Psoas muscle (tissue), 8 donors: Measurements from ENCODE around the gene TRIAP1. TPM values are rescaled to one million over a fixed set of nuclear protein-coding genes. Genes with fewer than 3 reads are reported as not detected.
"Not testable (repeated sequence)": the region's sequence is repeated elsewhere in the genome, so short reads cannot be mapped to it uniquely, and the experiment has no call there.

Experiments used
- ATAC-seq, 4 donors: fragments of 200-7000 bp; cut with Tn5 transposase; one replicate each; pipeline ENCODE4 v1.9.1; 2020; ENCODE audit warnings: moderate library complexity in 3 of 4, mild to moderate bottlenecking in 2 of 4
- DNase-seq, 2 donors: peaks; one replicate each; pipeline ENCODE4 v3.0.0-alpha.2; 2020
- H3K27ac ChIP-seq: fragments of 200-600 bp; one replicate; pipeline ENCODE4 v1.8.0; 2022
- H3K27me3 ChIP-seq, 3 donors: fragments of 200-600 bp in 1 of 3; one replicate each; pipeline versions ENCODE4 v1.6.1 to v1.8.0; 2013 to 2022; ENCODE audit warnings: low read length in 2 of 3, mild to moderate bottlenecking in 2 of 3, moderate library complexity in 1 of 3; ENCODE audit not compliant: insufficient read depth in 3 of 3
- H3K36me3 ChIP-seq, 2 donors: fragments of 200-600 bp in 1 of 2; one replicate each; pipeline versions ENCODE4 v1.6.1 to v1.8.0; 2013 to 2022; ENCODE audit warnings: low read depth in 1 of 2, mild to moderate bottlenecking in 1 of 2, moderate library complexity in 1 of 2; ENCODE audit not compliant: insufficient read depth in 1 of 2
- H3K4me1 ChIP-seq: fragments of 200-600 bp; one replicate; pipeline ENCODE4 v1.8.0; 2022
- H3K4me3 ChIP-seq: fragments of 200-600 bp; one replicate; pipeline ENCODE4 v1.8.0; 2022; ENCODE audit warnings: mild to moderate bottlenecking
- H3K9me3 ChIP-seq: fragments of 200-600 bp; one replicate; pipeline ENCODE4 v1.8.0; 2022
- WGBS, 3 donors: extraction: QIAGEN DNeasy Blood & Tissue Kit; methylation state at CpG; one replicate each; pipeline versions ENCODE4 v1.1.6 to v1.1.7; 2013; 5-methylcytosine and 5-hydroxymethylcytosine counted together
- intact Hi-C, 2 donors: fragments of 100-400 bp; cut with DNase I; formaldehyde crosslinking; loops; one replicate each; pipeline versions ENCODE4 v1.11.0 to v1.14.2; 2022
- polyA plus RNA-seq, 3 donors: library from polyadenylated mRNA; stranded (reverse); fragments of 200-250 nt; gene quantifications; one replicate each; pipeline ENCODE4 v1.2.3, GENCODE V29; 2013
- total RNA-seq, 4 donors: library from RNA; stranded (reverse); fragmentation: NEBNext Ultra II Directional in 2 of 4; extraction: Animal tissue kit (Norgen Biotek cat#: 25700) in 2 of 4; gene quantifications; one replicate each; pipeline versions ENCODE4 v1.2.1 to v1.2.4, GENCODE V29; 2021 to 2023
- TF ChIP-seq, protein P1 (sequence below): fragments of 200-600 bp; IDR thresholded peaks from one replicate; pipeline ENCODE4 v1.8.0; 2022; ENCODE audit warnings: antibody characterized with exemption
- donor health status: healthy with polysubstance abuse.
- donor health status: DM: no; HTN: no; CAD: no; lungs with moderate emphysema.
- donor health status: Bipolar disorder and iron deficiency.
- donor health status: healthy.
- donor health status: DM: yes; HTN: yes; CAD: no.
- donor health status: DM: no; HTN: no; CAD: no.
- donor health status: DM: no; HTN: no; CAD: no.
- donor health status: DM: yes; HTN: yes; CAD: no.

Gene TRIAP1
- total and polyA plus RNA-seq, 7 donors, result 24.4 to 111 (median 37.3) TPM

GRCh38 chr12:120460157-120460556 lies 14.0 kb upstream of the TRIAP1 start:
- H3K36me3 ChIP-seq, result peaks cover 27 to 98% of the 10 kb centered on the region in 2 donors
- TF ChIP-seq, protein P1, sequence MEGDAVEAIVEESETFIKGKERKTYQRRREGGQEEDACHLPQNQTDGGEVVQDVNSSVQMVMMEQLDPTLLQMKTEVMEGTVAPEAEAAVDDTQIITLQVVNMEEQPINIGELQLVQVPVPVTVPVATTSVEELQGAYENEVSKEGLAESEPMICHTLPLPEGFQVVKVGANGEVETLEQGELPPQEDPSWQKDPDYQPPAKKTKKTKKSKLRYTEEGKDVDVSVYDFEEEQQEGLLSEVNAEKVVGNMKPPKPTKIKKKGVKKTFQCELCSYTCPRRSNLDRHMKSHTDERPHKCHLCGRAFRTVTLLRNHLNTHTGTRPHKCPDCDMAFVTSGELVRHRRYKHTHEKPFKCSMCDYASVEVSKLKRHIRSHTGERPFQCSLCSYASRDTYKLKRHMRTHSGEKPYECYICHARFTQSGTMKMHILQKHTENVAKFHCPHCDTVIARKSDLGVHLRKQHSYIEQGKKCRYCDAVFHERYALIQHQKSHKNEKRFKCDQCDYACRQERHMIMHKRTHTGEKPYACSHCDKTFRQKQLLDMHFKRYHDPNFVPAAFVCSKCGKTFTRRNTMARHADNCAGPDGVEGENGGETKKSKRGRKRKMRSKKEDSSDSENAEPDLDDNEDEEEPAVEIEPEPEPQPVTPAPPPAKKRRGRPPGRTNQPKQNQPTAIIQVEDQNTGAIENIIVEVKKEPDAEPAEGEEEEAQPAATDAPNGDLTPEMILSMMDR, result no peak
- no peaks in the 10 kb centered on the region for H3K4me1 ChIP-seq
- no peak overlapping the region for H3K4me3 ChIP-seq
- H3K9me3 ChIP-seq, result no peaks in the 10 kb centered on the region
- DNase-seq (no peak), ATAC-seq (no peak)
- WGBS, 3 donors, result 90 to 97% (median 94%) methylated on average over 3 of the region's 3 CpGs
- no peak overlapping the region for H3K27ac ChIP-seq
- intact Hi-C loops, result no loop called here
- H3K27me3 ChIP-seq, result no peaks in the 10 kb centered on the region

DNA sequence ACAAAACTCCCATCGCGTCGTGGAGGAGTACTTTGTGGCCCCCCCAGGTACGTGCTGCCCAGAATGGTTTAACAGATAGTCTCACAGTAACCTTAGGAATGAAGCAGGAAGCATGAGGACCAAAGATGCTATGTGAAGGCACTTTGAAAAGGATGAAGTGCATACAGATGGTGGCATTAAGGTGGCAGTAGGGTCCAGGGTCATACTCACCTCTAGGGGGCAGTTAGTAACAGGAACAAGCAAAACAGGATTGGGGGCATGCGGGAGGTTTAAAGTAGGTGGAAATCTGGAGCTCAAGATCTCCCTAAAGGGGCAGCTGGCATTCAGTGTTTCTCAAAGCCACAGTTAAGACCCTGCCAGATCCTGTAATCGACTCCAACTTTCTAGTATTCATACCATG lies 10.9 kb upstream of the TRIAP1 start:
- H3K4me1 ChIP-seq, result no peaks in the 10 kb centered on the region

DNA sequence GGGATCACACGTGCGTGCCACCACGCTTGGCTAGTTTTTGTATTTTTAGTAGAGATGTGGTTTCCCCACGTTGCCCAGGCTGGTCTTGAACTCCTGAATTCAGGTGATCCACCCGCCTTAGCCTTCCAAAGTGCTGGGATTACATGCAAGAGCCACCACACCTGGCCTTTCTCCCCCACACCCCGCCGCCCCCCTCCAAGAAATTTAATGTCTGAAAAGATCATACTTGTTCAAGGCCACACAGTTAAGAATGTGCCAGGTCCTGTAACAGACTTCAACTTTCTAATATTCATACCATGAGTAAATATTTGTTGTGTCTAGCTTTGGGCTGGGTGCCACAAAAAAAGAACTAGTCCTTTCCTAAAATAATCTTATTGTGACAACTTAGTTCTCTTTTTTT lies 9.1 kb upstream of the TRIAP1 start:
- Histone ChIP-seq H3K4me3 (no peak overlapping the region), H3K27me3 (no peaks in the 10 kb centered on the region), H3K36me3 (peaks cover 11 to 87% of the 10 kb centered on the region in 2 donors), H3K4me1 (no peaks in the 10 kb centered on the region), H3K27ac (no peak overlapping the region), H3K9me3 (no peaks in the 10 kb centered on the region)
- DNase-seq, result no peak
- no peak for ATAC-seq
- TF ChIP-seq, protein P1, result no peak
- 89 to 92% (median 91%) methylated on average over 7 of the region's 7 CpGs for WGBS, 3 donors
- intact Hi-C loops, result no loop called here

More for the DNA sequence above, 10.9 kb upstream of the TRIAP1 start:
- no peaks in the 10 kb centered on the region for H3K27me3 ChIP-seq
- H3K4me3 ChIP-seq, result no peak overlapping the region
- 74 to 78% (median 77%) methylated on average over 6 of the region's 6 CpGs for WGBS, 3 donors
- intact Hi-C loops, result no loop called here
- DNase-seq, result no peak
- H3K27ac ChIP-seq, result no peak overlapping the region
- H3K9me3 ChIP-seq, result no peaks in the 10 kb centered on the region
- H3K36me3 ChIP-seq, result peaks cover 11 to 96% of the 10 kb centered on the region in 2 donors
- no peak for ATAC-seq
- TF ChIP-seq, protein P1, result peak; percentile 8

GRCh38 chr12:120453977-120454376 lies 7.8 kb upstream of the TRIAP1 start:
- no peaks in the 10 kb centered on the region for H3K27me3 ChIP-seq
- no peak for DNase-seq
- no peaks in the 10 kb centered on the region for H3K9me3 ChIP-seq
- TF ChIP-seq, protein P1, result peak; percentile 53
- H3K4me1 ChIP-seq, result no peaks in the 10 kb centered on the region
- H3K4me3 ChIP-seq, result no peak overlapping the region
- 73 to 80% (median 79%) methylated on average over 4 of the region's 4 CpGs for WGBS, 3 donors
- peak in 2 of 4 donors; percentile 64 to 68 for ATAC-seq
- intact Hi-C loops, result no loop called here
- peaks cover 7 to 87% of the 10 kb centered on the region in 2 donors for H3K36me3 ChIP-seq
- H3K27ac ChIP-seq, result no peak overlapping the region

GRCh38 chr12:120453060-120453750 lies 7.0 kb upstream of the TRIAP1 start:
- H3K27ac ChIP-seq, result no peak overlapping the region
- H3K36me3 ChIP-seq, result peaks cover 4 to 87% of the 10 kb centered on the region in 2 donors
- 90 to 93% (median 93%) methylated on average over 3 of the region's 3 CpGs for WGBS, 3 donors
- H3K4me3 ChIP-seq, result no peak overlapping the region
- intact Hi-C loops, result no loop called here
- TF ChIP-seq, protein P1, result no peak
- DNase-seq (no peak), ATAC-seq (no peak)
- H3K9me3 ChIP-seq, result no peaks in the 10 kb centered on the region
- H3K27me3 ChIP-seq, result no peaks in the 10 kb centered on the region
- no peaks in the 10 kb centered on the region for H3K4me1 ChIP-seq

DNA sequence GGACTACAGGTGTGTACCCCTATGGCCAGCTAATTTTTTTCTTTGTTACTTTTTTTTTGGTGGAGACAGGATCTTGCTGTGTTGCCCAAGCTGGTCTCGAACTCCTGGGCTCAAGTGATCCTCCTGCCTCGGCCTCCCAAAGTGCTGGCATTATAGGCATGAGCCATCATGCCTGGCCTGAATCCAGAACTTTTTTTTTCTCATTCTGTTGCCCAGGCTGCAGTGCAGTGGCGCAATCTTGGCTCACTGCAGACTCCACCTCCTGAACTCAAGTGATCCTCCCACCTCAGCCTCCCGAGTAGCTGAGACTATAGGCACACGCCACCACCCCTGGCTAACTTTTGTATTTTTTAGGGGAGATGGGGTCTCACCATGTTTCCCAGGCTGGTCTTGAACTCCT lies 6.3 kb upstream of the TRIAP1 start:
- intact Hi-C loops, H3K27me3 ChIP-seq, H3K9me3 ChIP-seq, H3K27ac ChIP-seq, DNase-seq, H3K4me3 ChIP-seq, H3K4me1 ChIP-seq, ATAC-seq: not testable (repeated sequence)
- H3K36me3 ChIP-seq, result peaks cover 4 to 85% of the 10 kb centered on the region in 2 donors
- WGBS, 3 donors, result 81 to 90% (median 87%) methylated on average over 5 of the region's 5 CpGs
